ENCODE data around the gene OR5B12.

- no peak for TF ChIP-seq CTCF (IDR thresholded peaks at IDR 0.05)
- no peak for TF ChIP-seq POLR2A (IDR thresholded peaks at IDR 0.05)
These were observed 43.9 kb upstream of the OR5B12 start for GRCh38 chr11:58485961-58486360.

Measured in Peyer's patch (tissue), 4 donors.